ENCODE measurements around the gene WASHC3.

DNA sequence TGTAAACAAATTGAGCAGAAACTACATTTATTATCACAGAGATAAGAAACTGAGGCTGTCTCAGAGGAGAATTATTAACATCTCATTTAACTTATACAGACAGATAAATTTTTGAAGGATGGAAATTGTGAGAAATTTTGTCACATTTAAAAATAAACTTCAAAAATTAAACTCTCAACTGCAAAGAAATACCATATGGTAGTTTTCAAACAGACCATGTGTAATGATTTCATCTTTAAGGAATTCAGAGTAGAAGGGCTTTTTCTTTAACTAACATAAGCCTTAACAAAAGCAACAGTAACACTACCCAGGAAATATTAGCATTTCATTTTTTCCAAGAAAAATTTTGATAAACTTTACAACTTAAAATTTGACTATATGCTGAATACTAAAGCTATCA, 31.5 kb upstream of the WASHC3 start:
- TF ChIP-seq, protein P1, sequence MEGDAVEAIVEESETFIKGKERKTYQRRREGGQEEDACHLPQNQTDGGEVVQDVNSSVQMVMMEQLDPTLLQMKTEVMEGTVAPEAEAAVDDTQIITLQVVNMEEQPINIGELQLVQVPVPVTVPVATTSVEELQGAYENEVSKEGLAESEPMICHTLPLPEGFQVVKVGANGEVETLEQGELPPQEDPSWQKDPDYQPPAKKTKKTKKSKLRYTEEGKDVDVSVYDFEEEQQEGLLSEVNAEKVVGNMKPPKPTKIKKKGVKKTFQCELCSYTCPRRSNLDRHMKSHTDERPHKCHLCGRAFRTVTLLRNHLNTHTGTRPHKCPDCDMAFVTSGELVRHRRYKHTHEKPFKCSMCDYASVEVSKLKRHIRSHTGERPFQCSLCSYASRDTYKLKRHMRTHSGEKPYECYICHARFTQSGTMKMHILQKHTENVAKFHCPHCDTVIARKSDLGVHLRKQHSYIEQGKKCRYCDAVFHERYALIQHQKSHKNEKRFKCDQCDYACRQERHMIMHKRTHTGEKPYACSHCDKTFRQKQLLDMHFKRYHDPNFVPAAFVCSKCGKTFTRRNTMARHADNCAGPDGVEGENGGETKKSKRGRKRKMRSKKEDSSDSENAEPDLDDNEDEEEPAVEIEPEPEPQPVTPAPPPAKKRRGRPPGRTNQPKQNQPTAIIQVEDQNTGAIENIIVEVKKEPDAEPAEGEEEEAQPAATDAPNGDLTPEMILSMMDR (IDR thresholded peaks at IDR 0.05) = no peak
- TF ChIP-seq POLR2A (IDR thresholded peaks at IDR 0.05) = no peak

Measured in stomach (tissue), 4 donors.